GM18502 (cell line): ENCODE data around the gene PRSS38.

ENCODE experiments used
- ATAC-seq: cut with Tn5 transposase; IDR thresholded peaks from one replicate; pipeline ENCODE4 v1.9.1; 2021; ENCODE audit warnings: mild to moderate bottlenecking; ENCODE audit not compliant: unreplicated experiment, poor library complexity

Gene PRSS38

GRCh38 chr1:227778401-227778947 lies 37.0 kb upstream of the PRSS38 start:
- ATAC-seq = no peak

- ATAC-seq = no peak
Observed at GRCh38 chr1:227779021-227779441, 36.4 kb upstream of the PRSS38 start.

- no peak for ATAC-seq
Observed at GRCh38 chr1:227779685-227780084, 35.8 kb upstream of the PRSS38 start.

- no peak for ATAC-seq
Observed at GRCh38 chr1:227780101-227781044, 35.1 kb upstream of the PRSS38 start.

GRCh38 chr1:227781314-227781930 lies 34.1 kb upstream of the PRSS38 start:
- no peak for ATAC-seq

- no peak for ATAC-seq
Observed at GRCh38 chr1:227782226-227782625, 33.2 kb upstream of the PRSS38 start.

GRCh38 chr1:227785094-227785804 lies 30.2 kb upstream of the PRSS38 start:
- no peak for ATAC-seq

- ATAC-seq = no peak
Observed at GRCh38 chr1:227785805-227786671, 29.4 kb upstream of the PRSS38 start.

GRCh38 chr1:227786673-227787512 lies 28.6 kb upstream of the PRSS38 start:
- peak; percentile 3 for ATAC-seq

- peak; percentile 92 for ATAC-seq
Observed at GRCh38 chr1:227787513-227788270, 27.8 kb upstream of the PRSS38 start.

GRCh38 chr1:227788271-227789083 lies 27.0 kb upstream of the PRSS38 start:
- peak; percentile 74 for ATAC-seq

- ATAC-seq = no peak
Observed at GRCh38 chr1:227789084-227790033, 26.1 kb upstream of the PRSS38 start.

GRCh38 chr1:227790034-227790400 lies 25.5 kb upstream of the PRSS38 start:
- no peak for ATAC-seq

GRCh38 chr1:227790868-227791267 lies 24.6 kb upstream of the PRSS38 start:
- ATAC-seq = no peak

- ATAC-seq = no peak
Observed at GRCh38 chr1:227791425-227792143, 23.9 kb upstream of the PRSS38 start.
